GM23338 (cell line): ENCODE measurements around the gene CELF2. TPM values are rescaled to one million over a fixed set of nuclear protein-coding genes. Genes with fewer than 3 reads are reported as not detected.

Source experiments
- ATAC-seq: fragments of 200-7000 bp; cut with Tn5 transposase; 3 replicates; pipeline ENCODE4 v1.9.1; 2020
- DNase-seq: peaks from one replicate; pipeline ENCODE4 v3.0.0-alpha.2; 2015; ENCODE audit warnings: low spot score
- H2AFZ ChIP-seq: fragments of 200-600 bp; sonication (generic); 2 replicates; pipeline ENCODE4 v1.8.0; 2016; ENCODE audit warnings: antibody characterized with exemption, mild to moderate bottlenecking, moderate library complexity
- H3F3A ChIP-seq: fragments of 200-600 bp; sonication (generic); replicated peaks from 2 replicates; pipeline ENCODE4 v1.8.0; 2017; ENCODE audit warnings: antibody characterized with exemption, mixed run types, low read depth
- H3K27ac ChIP-seq: fragments of 200-600 bp; sonication (generic); 2 replicates; pipeline ENCODE4 v1.6.1; 2016; ENCODE audit warnings: low read depth
- H3K27me3 ChIP-seq: fragments of 200-600 bp; sonication (generic); 2 replicates; pipeline ENCODE4 v1.8.0; 2016; ENCODE audit warnings: mild to moderate bottlenecking, mixed run types, moderate library complexity; ENCODE audit not compliant: insufficient read depth
- H3K36me3 ChIP-seq: fragments of 200-600 bp; sonication (generic); 2 replicates; pipeline ENCODE4 v1.8.0; 2016; ENCODE audit warnings: mild to moderate bottlenecking; ENCODE audit not compliant: insufficient read depth
- H3K4me1 ChIP-seq: fragments of 200-600 bp; sonication (generic); 2 replicates; pipeline ENCODE4 v1.8.0; 2016; ENCODE audit warnings: mild to moderate bottlenecking, moderate library complexity; ENCODE audit not compliant: insufficient read depth
- H3K4me2 ChIP-seq: fragments of 200-600 bp; sonication (generic); 2 replicates; pipeline ENCODE4 v1.7.1; 2017; ENCODE audit warnings: mixed run types
- H3K4me3 ChIP-seq: fragments of 200-600 bp; sonication (generic); 2 replicates; pipeline ENCODE4 v1.6.1; 2016; ENCODE audit warnings: mixed run types
- H3K79me2 ChIP-seq: fragments of 200-600 bp; sonication (generic); replicated peaks from 2 replicates; pipeline ENCODE4 v1.8.0; 2017; ENCODE audit warnings: mild to moderate bottlenecking; ENCODE audit not compliant: insufficient read depth
- H3K9me2 ChIP-seq: fragments of 200-600 bp; sonication (generic); 2 replicates; pipeline ENCODE4 v1.8.0; 2017; ENCODE audit not compliant: insufficient read depth
- H4K20me1 ChIP-seq: fragments of 200-600 bp; sonication (generic); replicated peaks from 2 replicates; pipeline ENCODE4 v1.8.0; 2017; ENCODE audit warnings: mild to moderate bottlenecking; ENCODE audit not compliant: insufficient read depth
- H3K27ac Mint-ChIP-seq: 2 replicates; pipeline ENCODE4 v1.8.0; 2020; ENCODE audit warnings: inconsistent platforms, mild to moderate bottlenecking, moderate library complexity, mixed read lengths
- H3K27me3 Mint-ChIP-seq: 3 replicates; pipeline ENCODE4 v1.8.0; 2022; ENCODE audit warnings: low read depth, mild to moderate bottlenecking, moderate library complexity, mixed read lengths, inconsistent platforms; ENCODE audit not compliant: insufficient read depth, poor library complexity
- H3K36me3 Mint-ChIP-seq: 3 replicates; pipeline ENCODE4 v1.8.0; 2021; ENCODE audit warnings: low read depth, mild to moderate bottlenecking, inconsistent platforms, moderate library complexity, mixed read lengths
- H3K4me1 Mint-ChIP-seq: 3 replicates; pipeline ENCODE4 v1.8.0; 2020; ENCODE audit warnings: mild to moderate bottlenecking, inconsistent platforms, mixed read lengths
- H3K4me3 Mint-ChIP-seq: 3 replicates; pipeline ENCODE4 v1.8.0; 2021; ENCODE audit warnings: moderate library complexity, mild to moderate bottlenecking, inconsistent platforms, mixed read lengths
- H3K9me3 Mint-ChIP-seq: 3 replicates; pipeline ENCODE4 v1.8.0; 2020; ENCODE audit warnings: moderate library complexity, mild to moderate bottlenecking, inconsistent platforms, mixed read lengths
- CREB1 ChIP-seq: fragments of 250-450 bp; sonication (Bioruptor Pico); IDR thresholded peaks from 2 replicates; pipeline ENCODE4 v1.5.0; 2020; ENCODE audit warnings: low read depth, mild to moderate bottlenecking, moderate library complexity
- CTCF ChIP-seq, 2 experiments: fragments of 200-600 bp in 1 of 2; sonication (generic) in 1 of 2; conservative IDR thresholded peaks; 2 replicates each; pipeline versions ENCODE4 v1.5.1 to v1.6.1; 2016 to 2017; ENCODE audit warnings: antibody characterized with exemption in 2 of 2, low read depth in 2 of 2, mild to moderate bottlenecking in 2 of 2, moderate library complexity in 1 of 2
- EZH2 ChIP-seq: fragments of 200-600 bp; sonication (generic); IDR thresholded peaks from one replicate; pipeline ENCODE4 v1.8.0; 2017; ENCODE audit warnings: antibody characterized with exemption, mild to moderate bottlenecking, low read depth; ENCODE audit not compliant: unreplicated experiment
- EZH2phosphoT487 ChIP-seq: fragments of 200-600 bp; sonication (generic); IDR thresholded peaks from one replicate; pipeline ENCODE4 v1.8.1; 2018; ENCODE audit warnings: antibody characterized with exemption; ENCODE audit not compliant: unreplicated experiment
- JUNB ChIP-seq: IDR thresholded peaks from one replicate; pipeline ENCODE4 v1.6.1; 2016; ENCODE audit warnings: antibody characterized with exemption; ENCODE audit not compliant: unreplicated experiment
- NANOG ChIP-seq: IDR thresholded peaks from 2 replicates; pipeline ENCODE4 v1.6.1; 2016; ENCODE audit warnings: antibody characterized with exemption, borderline replicate concordance
- POLR2AphosphoS5 ChIP-seq: IDR thresholded peaks from 2 replicates; pipeline ENCODE4 v1.6.1; 2016; ENCODE audit warnings: antibody characterized with exemption, low read depth
- REST ChIP-seq: IDR thresholded peaks from one replicate; pipeline ENCODE4 v1.6.1; 2018; ENCODE audit warnings: antibody characterized with exemption; ENCODE audit not compliant: unreplicated experiment
- ZNF114 ChIP-seq: fragments of 250-450 bp; sonication (Bioruptor Pico); IDR thresholded peaks from 2 replicates; pipeline ENCODE4 v1.5.0; 2020; ENCODE audit warnings: mild to moderate bottlenecking, moderate library complexity
- ZNF462 ChIP-seq: fragments of 250-450 bp; sonication (Bioruptor Pico); IDR thresholded peaks from 2 replicates; pipeline ENCODE4 v1.5.0; 2020; ENCODE audit warnings: mild to moderate bottlenecking, moderate library complexity
- polyA plus RNA-seq: library from polyadenylated mRNA; unstranded; fragments of >200 nt; fragmentation: Nextera tagmentation; extraction: Ambion mirVana; gene quantifications from 2 replicates; pipeline ENCODE4 v1.2.1, GENCODE V29; 2016
- total RNA-seq: library from RNA; depleted of rRNA; stranded (reverse); fragments of >200 nt; shearing (Covaris generic); gene quantifications from 2 replicates; pipeline ENCODE4 v1.2.3, GENCODE V29; 2014

The CELF2 gene
- total and polyA plus RNA-seq, 2 experiments from 2014 or later = 18.1 to 22.5 TPM

DNA sequence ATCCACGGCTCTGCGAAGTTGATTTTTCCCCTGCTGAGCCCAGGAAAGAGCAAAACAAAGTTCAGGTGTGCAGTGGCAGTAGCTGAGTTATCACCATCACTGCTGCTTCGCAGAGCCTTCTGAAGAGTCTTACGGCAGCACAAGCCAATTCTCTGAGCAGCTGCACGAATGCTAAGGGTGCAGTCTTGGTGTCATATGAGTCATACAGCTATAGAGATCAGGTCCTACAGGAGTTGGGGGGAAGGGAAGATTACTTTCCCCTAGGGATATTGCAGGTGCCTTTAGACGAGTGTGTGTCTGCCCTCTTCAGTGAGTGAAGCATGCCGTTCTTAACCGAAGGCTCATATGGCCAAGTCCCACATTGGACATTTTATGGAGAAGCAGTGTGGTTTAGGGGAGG lies 227.8 kb downstream of the CELF2 start (continued):
- TF ChIP-seq REST (no peak), JUNB (no peak), EZH2phosphoT487 (no peak), CREB1 (CRISPR knock-in tag) (no peak)

DNA sequence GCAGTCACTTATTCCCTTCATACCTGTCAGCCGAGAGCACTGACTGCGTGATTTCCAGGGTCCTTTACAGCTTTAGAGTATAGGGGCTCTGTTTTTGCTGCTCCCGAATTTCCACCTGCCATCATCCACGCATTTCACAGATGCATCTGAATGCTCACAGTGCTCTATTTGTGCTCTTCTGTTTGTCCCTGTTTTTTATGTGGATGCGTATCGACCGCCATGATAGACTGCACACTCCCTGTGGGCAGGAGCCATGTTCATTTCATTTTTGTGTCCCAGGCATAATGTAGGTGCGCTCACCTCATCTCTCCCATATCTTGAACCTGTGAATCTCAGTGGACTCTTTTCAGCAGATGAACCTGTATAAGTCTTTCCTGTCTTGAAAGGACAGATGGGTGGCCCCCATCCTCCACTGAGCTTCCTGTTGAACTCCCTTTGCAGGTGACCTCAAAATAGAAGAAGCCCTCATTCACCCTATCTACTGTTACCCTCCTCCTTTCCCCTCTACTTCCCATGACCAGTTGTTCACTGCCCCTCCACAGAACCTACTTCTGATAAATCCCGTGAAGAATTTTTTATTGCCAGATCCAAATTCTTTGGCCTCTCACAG lies 228.4 kb downstream of the CELF2 start:
- TF ChIP-seq NANOG = no peak
- no peak for TF ChIP-seq ZNF462 (CRISPR knock-in tag)
- no peak for TF ChIP-seq CTCF (conservative IDR thresholded peaks at IDR 0.05; ENCODE audit: low read depth in 2 of 2)
- no peak for TF ChIP-seq EZH2
- no peak for TF ChIP-seq CREB1 (CRISPR knock-in tag)
- no peak for TF ChIP-seq POLR2AphosphoS5
- no peak for TF ChIP-seq ZNF114 (CRISPR knock-in tag)
- no peaks in the 10 kb centered on the region for H4K20me1 ChIP-seq
- Mint-ChIP-seq H3K4me3 (no peak overlapping the region), H3K36me3 (no peaks in the 10 kb centered on the region), H3K4me1 (peaks cover 17% of the 10 kb centered on the region), H3K9me3 (no peaks in the 10 kb centered on the region), H3K27ac (no peak overlapping the region), H3K27me3 (no peaks in the 10 kb centered on the region)
- H3K4me1 ChIP-seq = peaks cover 14% of the 10 kb centered on the region
- H3F3A ChIP-seq = no peaks in the 10 kb centered on the region
- H3K9me2 ChIP-seq = no peaks in the 10 kb centered on the region
- H3K79me2 ChIP-seq = no peaks in the 10 kb centered on the region
- no peaks in the 10 kb centered on the region for H3K27me3 ChIP-seq
- no peak for DNase-seq
- H3K4me3 ChIP-seq = no peak overlapping the region
- no peaks in the 10 kb centered on the region for H3K36me3 ChIP-seq
- no peak overlapping the region for H2AFZ ChIP-seq
- no peak overlapping the region for H3K4me2 ChIP-seq
- H3K27ac ChIP-seq = no peak overlapping the region
- no peak for ATAC-seq
